B cell (primary cell): Measurements from ENCODE around the gene SLC51B.

Experiments used
- EZH2 ChIP-seq: IDR thresholded peaks from 2 replicates; pipeline ENCODE4 v1.6.1; 2012; ENCODE audit warnings: borderline replicate concordance, low read depth, mild to moderate bottlenecking, moderate library complexity, low read length; ENCODE audit not compliant: insufficient read depth, poor library complexity, severe bottlenecking
- TF ChIP-seq, protein P1 (sequence below): fragments of 200-600 bp; IDR thresholded peaks from one replicate; pipeline ENCODE4 v1.8.0; 2022; ENCODE audit warnings: antibody characterized with exemption, mild to moderate bottlenecking

DNA sequence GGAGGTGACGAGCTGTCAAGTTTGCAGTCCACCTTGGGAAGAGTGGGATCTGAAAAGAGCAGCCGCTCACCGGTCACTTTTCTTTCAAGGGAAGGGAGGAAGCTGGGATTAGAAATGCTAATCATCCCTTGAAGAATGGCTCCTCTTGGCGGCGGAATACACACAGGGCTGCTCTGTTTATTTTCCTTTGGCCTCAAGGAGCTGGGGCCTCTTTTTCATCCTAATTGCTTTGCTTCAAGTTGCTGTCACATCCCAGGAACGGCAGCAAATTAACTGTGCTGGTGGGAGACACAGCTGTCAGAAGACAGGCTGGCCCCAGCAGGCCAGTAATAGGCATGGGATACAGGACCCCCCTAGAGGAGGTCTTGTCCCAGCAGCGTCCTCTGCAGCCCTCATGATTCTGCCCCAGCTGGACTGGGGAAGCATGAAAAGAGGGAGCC is 38.1 kb downstream of the SLC51B start:
- TF ChIP-seq EZH2: no peak
- TF ChIP-seq, protein P1, sequence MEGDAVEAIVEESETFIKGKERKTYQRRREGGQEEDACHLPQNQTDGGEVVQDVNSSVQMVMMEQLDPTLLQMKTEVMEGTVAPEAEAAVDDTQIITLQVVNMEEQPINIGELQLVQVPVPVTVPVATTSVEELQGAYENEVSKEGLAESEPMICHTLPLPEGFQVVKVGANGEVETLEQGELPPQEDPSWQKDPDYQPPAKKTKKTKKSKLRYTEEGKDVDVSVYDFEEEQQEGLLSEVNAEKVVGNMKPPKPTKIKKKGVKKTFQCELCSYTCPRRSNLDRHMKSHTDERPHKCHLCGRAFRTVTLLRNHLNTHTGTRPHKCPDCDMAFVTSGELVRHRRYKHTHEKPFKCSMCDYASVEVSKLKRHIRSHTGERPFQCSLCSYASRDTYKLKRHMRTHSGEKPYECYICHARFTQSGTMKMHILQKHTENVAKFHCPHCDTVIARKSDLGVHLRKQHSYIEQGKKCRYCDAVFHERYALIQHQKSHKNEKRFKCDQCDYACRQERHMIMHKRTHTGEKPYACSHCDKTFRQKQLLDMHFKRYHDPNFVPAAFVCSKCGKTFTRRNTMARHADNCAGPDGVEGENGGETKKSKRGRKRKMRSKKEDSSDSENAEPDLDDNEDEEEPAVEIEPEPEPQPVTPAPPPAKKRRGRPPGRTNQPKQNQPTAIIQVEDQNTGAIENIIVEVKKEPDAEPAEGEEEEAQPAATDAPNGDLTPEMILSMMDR: no peak
